GM23338 (cell line): ENCODE data around the gene OPN3. TPM values are rescaled to one million over a fixed set of nuclear protein-coding genes. Genes with fewer than 3 reads are reported as not detected.

Experiments
- ATAC-seq: fragments of 200-7000 bp; cut with Tn5 transposase; 3 replicates; pipeline ENCODE4 v1.9.1; 2020
- DNase-seq: peaks from one replicate; pipeline ENCODE4 v3.0.0-alpha.2; 2015; ENCODE audit warnings: low spot score
- H2AFZ ChIP-seq: fragments of 200-600 bp; sonication (generic); 2 replicates; pipeline ENCODE4 v1.8.0; 2016; ENCODE audit warnings: antibody characterized with exemption, mild to moderate bottlenecking, moderate library complexity
- H3F3A ChIP-seq: fragments of 200-600 bp; sonication (generic); replicated peaks from 2 replicates; pipeline ENCODE4 v1.8.0; 2017; ENCODE audit warnings: antibody characterized with exemption, mixed run types, low read depth
- H3K27ac ChIP-seq: fragments of 200-600 bp; sonication (generic); 2 replicates; pipeline ENCODE4 v1.6.1; 2016; ENCODE audit warnings: low read depth
- H3K27me3 ChIP-seq: fragments of 200-600 bp; sonication (generic); 2 replicates; pipeline ENCODE4 v1.8.0; 2016; ENCODE audit warnings: mild to moderate bottlenecking, mixed run types, moderate library complexity; ENCODE audit not compliant: insufficient read depth
- H3K36me3 ChIP-seq: fragments of 200-600 bp; sonication (generic); 2 replicates; pipeline ENCODE4 v1.8.0; 2016; ENCODE audit warnings: mild to moderate bottlenecking; ENCODE audit not compliant: insufficient read depth
- H3K4me1 ChIP-seq: fragments of 200-600 bp; sonication (generic); 2 replicates; pipeline ENCODE4 v1.8.0; 2016; ENCODE audit warnings: mild to moderate bottlenecking, moderate library complexity; ENCODE audit not compliant: insufficient read depth
- H3K4me2 ChIP-seq: fragments of 200-600 bp; sonication (generic); 2 replicates; pipeline ENCODE4 v1.7.1; 2017; ENCODE audit warnings: mixed run types
- H3K4me3 ChIP-seq: fragments of 200-600 bp; sonication (generic); 2 replicates; pipeline ENCODE4 v1.6.1; 2016; ENCODE audit warnings: mixed run types
- H3K79me2 ChIP-seq: fragments of 200-600 bp; sonication (generic); replicated peaks from 2 replicates; pipeline ENCODE4 v1.8.0; 2017; ENCODE audit warnings: mild to moderate bottlenecking; ENCODE audit not compliant: insufficient read depth
- H3K9me2 ChIP-seq: fragments of 200-600 bp; sonication (generic); 2 replicates; pipeline ENCODE4 v1.8.0; 2017; ENCODE audit not compliant: insufficient read depth
- H4K20me1 ChIP-seq: fragments of 200-600 bp; sonication (generic); replicated peaks from 2 replicates; pipeline ENCODE4 v1.8.0; 2017; ENCODE audit warnings: mild to moderate bottlenecking; ENCODE audit not compliant: insufficient read depth
- H3K27ac Mint-ChIP-seq: 2 replicates; pipeline ENCODE4 v1.8.0; 2020; ENCODE audit warnings: inconsistent platforms, mild to moderate bottlenecking, moderate library complexity, mixed read lengths
- H3K27me3 Mint-ChIP-seq: 3 replicates; pipeline ENCODE4 v1.8.0; 2022; ENCODE audit warnings: low read depth, mild to moderate bottlenecking, moderate library complexity, mixed read lengths, inconsistent platforms; ENCODE audit not compliant: insufficient read depth, poor library complexity
- H3K36me3 Mint-ChIP-seq: 3 replicates; pipeline ENCODE4 v1.8.0; 2021; ENCODE audit warnings: low read depth, mild to moderate bottlenecking, inconsistent platforms, moderate library complexity, mixed read lengths
- H3K4me1 Mint-ChIP-seq: 3 replicates; pipeline ENCODE4 v1.8.0; 2020; ENCODE audit warnings: mild to moderate bottlenecking, inconsistent platforms, mixed read lengths
- H3K4me3 Mint-ChIP-seq: 3 replicates; pipeline ENCODE4 v1.8.0; 2021; ENCODE audit warnings: moderate library complexity, mild to moderate bottlenecking, inconsistent platforms, mixed read lengths
- H3K9me3 Mint-ChIP-seq: 3 replicates; pipeline ENCODE4 v1.8.0; 2020; ENCODE audit warnings: moderate library complexity, mild to moderate bottlenecking, inconsistent platforms, mixed read lengths
- CREB1 ChIP-seq: fragments of 250-450 bp; sonication (Bioruptor Pico); IDR thresholded peaks from 2 replicates; pipeline ENCODE4 v1.5.0; 2020; ENCODE audit warnings: low read depth, mild to moderate bottlenecking, moderate library complexity
- EZH2 ChIP-seq: fragments of 200-600 bp; sonication (generic); IDR thresholded peaks from one replicate; pipeline ENCODE4 v1.8.0; 2017; ENCODE audit warnings: antibody characterized with exemption, mild to moderate bottlenecking, low read depth; ENCODE audit not compliant: unreplicated experiment
- EZH2phosphoT487 ChIP-seq: fragments of 200-600 bp; sonication (generic); IDR thresholded peaks from one replicate; pipeline ENCODE4 v1.8.1; 2018; ENCODE audit warnings: antibody characterized with exemption; ENCODE audit not compliant: unreplicated experiment
- JUNB ChIP-seq: IDR thresholded peaks from one replicate; pipeline ENCODE4 v1.6.1; 2016; ENCODE audit warnings: antibody characterized with exemption; ENCODE audit not compliant: unreplicated experiment
- NANOG ChIP-seq: IDR thresholded peaks from 2 replicates; pipeline ENCODE4 v1.6.1; 2016; ENCODE audit warnings: antibody characterized with exemption, borderline replicate concordance
- POLR2AphosphoS5 ChIP-seq: IDR thresholded peaks from 2 replicates; pipeline ENCODE4 v1.6.1; 2016; ENCODE audit warnings: antibody characterized with exemption, low read depth
- STAT1 ChIP-seq: IDR thresholded peaks from one replicate; pipeline ENCODE4 v1.6.1; 2016; ENCODE audit warnings: antibody characterized with exemption; ENCODE audit not compliant: unreplicated experiment
- ZNF114 ChIP-seq: fragments of 250-450 bp; sonication (Bioruptor Pico); IDR thresholded peaks from 2 replicates; pipeline ENCODE4 v1.5.0; 2020; ENCODE audit warnings: mild to moderate bottlenecking, moderate library complexity
- ZNF331 ChIP-seq: fragments of 250-450 bp; sonication (Bioruptor Pico); IDR thresholded peaks from 2 replicates; pipeline ENCODE4 v1.5.0; 2020; ENCODE audit warnings: low read depth, mild to moderate bottlenecking, moderate library complexity
- long read RNA-seq: library from polyadenylated mRNA; unstranded; transcript quantifications from one replicate; pipeline ENCODE4 v2.0.0, GENCODE V29; 2020; ENCODE audit not compliant: unreplicated experiment
- polyA plus RNA-seq: library from polyadenylated mRNA; unstranded; fragments of >200 nt; fragmentation: Nextera tagmentation; extraction: Ambion mirVana; gene quantifications from 2 replicates; pipeline ENCODE4 v1.2.1, GENCODE V29; 2016
- total RNA-seq: library from RNA; depleted of rRNA; stranded (reverse); fragments of >200 nt; shearing (Covaris generic); gene quantifications from 2 replicates; pipeline ENCODE4 v1.2.3, GENCODE V29; 2014; rRNA removed
- TF ChIP-seq, protein P1 (sequence below), 2 experiments: fragments of 200-600 bp in 1 of 2; sonication (generic) in 1 of 2; conservative IDR thresholded peaks; 2 replicates each; pipeline versions ENCODE4 v1.5.1 to v1.6.1; 2016 to 2017; ENCODE audit warnings: antibody characterized with exemption in 2 of 2, low read depth in 2 of 2, mild to moderate bottlenecking in 2 of 2, moderate library complexity in 1 of 2
- TF ChIP-seq, protein P2 (sequence below): IDR thresholded peaks from one replicate; pipeline ENCODE4 v1.6.1; 2018; ENCODE audit warnings: antibody characterized with exemption; ENCODE audit not compliant: unreplicated experiment

Gene OPN3, protein sequence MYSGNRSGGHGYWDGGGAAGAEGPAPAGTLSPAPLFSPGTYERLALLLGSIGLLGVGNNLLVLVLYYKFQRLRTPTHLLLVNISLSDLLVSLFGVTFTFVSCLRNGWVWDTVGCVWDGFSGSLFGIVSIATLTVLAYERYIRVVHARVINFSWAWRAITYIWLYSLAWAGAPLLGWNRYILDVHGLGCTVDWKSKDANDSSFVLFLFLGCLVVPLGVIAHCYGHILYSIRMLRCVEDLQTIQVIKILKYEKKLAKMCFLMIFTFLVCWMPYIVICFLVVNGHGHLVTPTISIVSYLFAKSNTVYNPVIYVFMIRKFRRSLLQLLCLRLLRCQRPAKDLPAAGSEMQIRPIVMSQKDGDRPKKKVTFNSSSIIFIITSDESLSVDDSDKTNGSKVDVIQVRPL
- 35.4 and 46.8 TPM in 2 replicates for total RNA-seq
- 21.1 and 23.7 TPM in 2 replicates for polyA plus RNA-seq
- long read RNA-seq, transcript OPN3-206 (3 exons, 1,816 nt), result major isoform, 7 of 10 reads
- long read RNA-seq, partial matches to known transcripts, result 1 of 10 reads
- long read RNA-seq, other reads (novel, unspliced or antisense), result 0 of 10 reads

DNA sequence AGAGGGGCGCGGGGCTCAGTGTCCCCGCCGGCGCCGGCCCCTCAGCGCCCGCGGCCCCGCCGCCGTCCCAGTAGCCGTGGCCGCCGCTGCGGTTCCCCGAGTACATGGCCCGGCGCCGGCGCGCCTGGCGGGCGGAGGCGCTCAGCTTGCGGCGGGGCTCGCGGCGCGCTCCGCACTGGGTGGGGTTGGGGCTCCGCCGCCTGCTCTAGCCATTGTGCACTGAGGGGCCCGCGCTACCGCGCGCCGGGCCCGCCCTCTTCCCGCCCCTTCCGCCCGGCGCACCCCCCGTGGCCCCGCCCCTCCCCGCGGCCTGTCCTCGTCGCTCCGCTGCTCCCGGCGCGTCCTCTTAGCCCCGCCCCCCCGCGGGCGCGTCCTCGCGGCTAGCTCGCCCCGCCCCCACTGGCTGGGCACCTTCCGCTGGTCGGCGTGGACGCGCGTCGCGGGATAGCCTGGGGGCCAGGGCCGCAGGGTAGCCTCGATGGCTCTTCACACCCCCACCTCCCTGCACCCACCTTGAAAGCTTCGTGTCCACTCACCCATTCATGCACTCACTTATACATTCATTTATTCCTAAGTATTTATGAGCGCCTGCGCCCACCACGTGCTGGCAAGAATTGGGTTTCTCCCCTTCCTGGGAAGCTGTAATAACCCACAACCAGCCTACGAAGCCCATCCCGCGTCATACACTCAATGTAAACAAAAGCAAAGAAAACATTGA is at the start of gene OPN3, which contains the start of gene CHML:
TSS of gene OPN3 (minus strand) at position 221 of the 718 bp plus-strand sequence. CDS start at position 106, 115 bp downstream.
TSS of gene CHML (minus strand) at position 221 of the 718 bp plus-strand sequence. CDS start 4,603 bp downstream, outside the sequence.
- peak within 1 kb of the TSS; percentile 79 for H3K4me3 ChIP-seq
- peaks cover 25% of the 10 kb centered on the region for H3K36me3 Mint-ChIP-seq

DNA sequence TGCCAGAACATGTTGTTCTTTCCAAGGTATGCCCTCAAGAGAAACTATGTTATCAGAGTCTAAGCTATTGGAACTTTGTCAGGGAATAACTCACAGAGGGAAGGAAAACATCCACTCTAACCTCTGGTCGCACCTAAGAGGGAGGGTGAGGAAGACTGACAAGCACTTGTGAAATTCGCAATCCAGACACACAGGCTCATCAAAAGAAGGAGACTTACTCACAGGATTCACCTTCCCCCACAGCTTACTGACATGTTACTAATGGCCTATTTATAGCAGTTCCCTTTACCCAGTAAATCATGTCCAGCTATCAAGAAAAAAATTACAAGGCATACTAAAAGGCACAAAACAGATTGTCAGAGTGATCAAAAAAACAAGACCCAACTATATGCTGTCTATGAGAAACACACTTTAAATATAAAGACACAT is 48.8 kb upstream of the OPN3 start:
- DNase-seq, result no peak
- H3K27ac ChIP-seq, result no peak overlapping the region
- H3K27me3 ChIP-seq, result no peaks in the 10 kb centered on the region
- H3F3A ChIP-seq, result no peaks in the 10 kb centered on the region
- H3K27me3 Mint-ChIP-seq, result no peaks in the 10 kb centered on the region
- no peaks in the 10 kb centered on the region for H3K36me3 ChIP-seq
- no peaks in the 10 kb centered on the region for H4K20me1 ChIP-seq
- H3K36me3 Mint-ChIP-seq, result no peaks in the 10 kb centered on the region
- H3K9me3 Mint-ChIP-seq, result no peaks in the 10 kb centered on the region
- no peak overlapping the region; the same call in 1 of the 2 replicates for H3K27ac Mint-ChIP-seq
- no peaks in the 10 kb centered on the region for H3K4me1 ChIP-seq
- H3K4me3 ChIP-seq, result no peak overlapping the region
- H3K79me2 ChIP-seq, result no peaks in the 10 kb centered on the region
- no peak overlapping the region for H3K4me3 Mint-ChIP-seq
- no peak for ATAC-seq
- no peaks in the 10 kb centered on the region for H3K4me1 Mint-ChIP-seq
- no peak overlapping the region for H2AFZ ChIP-seq
- no peak overlapping the region for H3K4me2 ChIP-seq
- H3K9me2 ChIP-seq, result no peaks in the 10 kb centered on the region
- TF ChIP-seq EZH2, result no peak
- no peak for TF ChIP-seq STAT1
- no peak for TF ChIP-seq NANOG
- TF ChIP-seq, protein P1, sequence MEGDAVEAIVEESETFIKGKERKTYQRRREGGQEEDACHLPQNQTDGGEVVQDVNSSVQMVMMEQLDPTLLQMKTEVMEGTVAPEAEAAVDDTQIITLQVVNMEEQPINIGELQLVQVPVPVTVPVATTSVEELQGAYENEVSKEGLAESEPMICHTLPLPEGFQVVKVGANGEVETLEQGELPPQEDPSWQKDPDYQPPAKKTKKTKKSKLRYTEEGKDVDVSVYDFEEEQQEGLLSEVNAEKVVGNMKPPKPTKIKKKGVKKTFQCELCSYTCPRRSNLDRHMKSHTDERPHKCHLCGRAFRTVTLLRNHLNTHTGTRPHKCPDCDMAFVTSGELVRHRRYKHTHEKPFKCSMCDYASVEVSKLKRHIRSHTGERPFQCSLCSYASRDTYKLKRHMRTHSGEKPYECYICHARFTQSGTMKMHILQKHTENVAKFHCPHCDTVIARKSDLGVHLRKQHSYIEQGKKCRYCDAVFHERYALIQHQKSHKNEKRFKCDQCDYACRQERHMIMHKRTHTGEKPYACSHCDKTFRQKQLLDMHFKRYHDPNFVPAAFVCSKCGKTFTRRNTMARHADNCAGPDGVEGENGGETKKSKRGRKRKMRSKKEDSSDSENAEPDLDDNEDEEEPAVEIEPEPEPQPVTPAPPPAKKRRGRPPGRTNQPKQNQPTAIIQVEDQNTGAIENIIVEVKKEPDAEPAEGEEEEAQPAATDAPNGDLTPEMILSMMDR (conservative IDR thresholded peaks at IDR 0.05; ENCODE audit: low read depth in 2 of 2), result no peak
- no peak for TF ChIP-seq ZNF114 (CRISPR knock-in tag)
- no peak for TF ChIP-seq CREB1 (CRISPR knock-in tag)
- TF ChIP-seq JUNB, result no peak
- no peak for TF ChIP-seq POLR2AphosphoS5
- TF ChIP-seq ZNF331 (CRISPR knock-in tag), result no peak
- no peak for TF ChIP-seq EZH2phosphoT487
- TF ChIP-seq, protein P2, sequence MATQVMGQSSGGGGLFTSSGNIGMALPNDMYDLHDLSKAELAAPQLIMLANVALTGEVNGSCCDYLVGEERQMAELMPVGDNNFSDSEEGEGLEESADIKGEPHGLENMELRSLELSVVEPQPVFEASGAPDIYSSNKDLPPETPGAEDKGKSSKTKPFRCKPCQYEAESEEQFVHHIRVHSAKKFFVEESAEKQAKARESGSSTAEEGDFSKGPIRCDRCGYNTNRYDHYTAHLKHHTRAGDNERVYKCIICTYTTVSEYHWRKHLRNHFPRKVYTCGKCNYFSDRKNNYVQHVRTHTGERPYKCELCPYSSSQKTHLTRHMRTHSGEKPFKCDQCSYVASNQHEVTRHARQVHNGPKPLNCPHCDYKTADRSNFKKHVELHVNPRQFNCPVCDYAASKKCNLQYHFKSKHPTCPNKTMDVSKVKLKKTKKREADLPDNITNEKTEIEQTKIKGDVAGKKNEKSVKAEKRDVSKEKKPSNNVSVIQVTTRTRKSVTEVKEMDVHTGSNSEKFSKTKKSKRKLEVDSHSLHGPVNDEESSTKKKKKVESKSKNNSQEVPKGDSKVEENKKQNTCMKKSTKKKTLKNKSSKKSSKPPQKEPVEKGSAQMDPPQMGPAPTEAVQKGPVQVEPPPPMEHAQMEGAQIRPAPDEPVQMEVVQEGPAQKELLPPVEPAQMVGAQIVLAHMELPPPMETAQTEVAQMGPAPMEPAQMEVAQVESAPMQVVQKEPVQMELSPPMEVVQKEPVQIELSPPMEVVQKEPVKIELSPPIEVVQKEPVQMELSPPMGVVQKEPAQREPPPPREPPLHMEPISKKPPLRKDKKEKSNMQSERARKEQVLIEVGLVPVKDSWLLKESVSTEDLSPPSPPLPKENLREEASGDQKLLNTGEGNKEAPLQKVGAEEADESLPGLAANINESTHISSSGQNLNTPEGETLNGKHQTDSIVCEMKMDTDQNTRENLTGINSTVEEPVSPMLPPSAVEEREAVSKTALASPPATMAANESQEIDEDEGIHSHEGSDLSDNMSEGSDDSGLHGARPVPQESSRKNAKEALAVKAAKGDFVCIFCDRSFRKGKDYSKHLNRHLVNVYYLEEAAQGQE, result no peak

More for the DNA sequence above, at the start of gene OPN3, which contains the start of gene CHML:
- peak; percentile 93 for ATAC-seq
- Histone ChIP-seq H3K4me2 (peak within 1 kb of the TSS; percentile 83), H3F3A (no peaks in the 10 kb centered on the region), H3K4me1 (peaks cover 9% of the 10 kb centered on the region), H3K27ac (peak within 1 kb of the TSS; percentile 83; the same call in 1 of the 2 replicates), H3K79me2 (peaks cover 42% of the 10 kb centered on the region), H2AFZ (peak within 1 kb of the TSS; percentile 98), H3K9me2 (no peaks in the 10 kb centered on the region), H3K27me3 (no peaks in the 10 kb centered on the region), H3K36me3 (peaks cover 4% of the 10 kb centered on the region; the same call in 1 of the 2 replicates), H4K20me1 (peaks cover 5% of the 10 kb centered on the region)
- peaks cover 23% of the 10 kb centered on the region for H3K9me3 Mint-ChIP-seq
- H3K27me3 Mint-ChIP-seq, result peaks cover 7% of the 10 kb centered on the region
- TF ChIP-seq POLR2AphosphoS5 (peak; percentile 63), EZH2 (no peak)
- peak; percentile 95 for DNase-seq
- H3K4me3 Mint-ChIP-seq, result peak within 1 kb of the TSS; percentile 78
- peaks cover 28% of the 10 kb centered on the region for H3K4me1 Mint-ChIP-seq
- peak within 1 kb of the TSS; percentile 94 for H3K27ac Mint-ChIP-seq
